ENCODE measurements around the gene GOLGA6L7.
A peak's percentile ranks its signal among the peaks of the same experiment; 100 is the strongest.

GRCh38 chr15:28881600-28881999, 33.2 kb upstream of the GOLGA6L7 start:
- TF ChIP-seq REST (IDR thresholded peaks at IDR 0.05; ENCODE audit: unreplicated experiment) (no peak), JUNB (IDR thresholded peaks at IDR 0.05; ENCODE audit: unreplicated experiment) (no peak), CTCF (conservative IDR thresholded peaks at IDR 0.05; ENCODE audit: low read depth in 2 of 2) (peak in 1 of 2 experiments; percentile 15; a peak in 1 of 4 replicates), EZH2 (IDR thresholded peaks at IDR 0.05; ENCODE audit: low read depth, unreplicated experiment) (no peak), EZH2phosphoT487 (IDR thresholded peaks at IDR 0.05; ENCODE audit: unreplicated experiment) (no peak), POLR2AphosphoS5 (IDR thresholded peaks at IDR 0.05; ENCODE audit: low read depth) (no peak), NANOG (IDR thresholded peaks at IDR 0.05; ENCODE audit: borderline replicate concordance) (no peak)

Data from GM23338 (cell line).